ENCODE results near the gene ECE2. TPM values are rescaled to one million over a fixed set of nuclear protein-coding genes. Genes with fewer than 3 reads are reported as not detected.

The ECE2 gene
- total and polyA plus RNA-seq, 10 of the 15 experiments (the other 5 are each of a cell fraction or from before 2014, with no cell fraction given): not detected

DNA sequence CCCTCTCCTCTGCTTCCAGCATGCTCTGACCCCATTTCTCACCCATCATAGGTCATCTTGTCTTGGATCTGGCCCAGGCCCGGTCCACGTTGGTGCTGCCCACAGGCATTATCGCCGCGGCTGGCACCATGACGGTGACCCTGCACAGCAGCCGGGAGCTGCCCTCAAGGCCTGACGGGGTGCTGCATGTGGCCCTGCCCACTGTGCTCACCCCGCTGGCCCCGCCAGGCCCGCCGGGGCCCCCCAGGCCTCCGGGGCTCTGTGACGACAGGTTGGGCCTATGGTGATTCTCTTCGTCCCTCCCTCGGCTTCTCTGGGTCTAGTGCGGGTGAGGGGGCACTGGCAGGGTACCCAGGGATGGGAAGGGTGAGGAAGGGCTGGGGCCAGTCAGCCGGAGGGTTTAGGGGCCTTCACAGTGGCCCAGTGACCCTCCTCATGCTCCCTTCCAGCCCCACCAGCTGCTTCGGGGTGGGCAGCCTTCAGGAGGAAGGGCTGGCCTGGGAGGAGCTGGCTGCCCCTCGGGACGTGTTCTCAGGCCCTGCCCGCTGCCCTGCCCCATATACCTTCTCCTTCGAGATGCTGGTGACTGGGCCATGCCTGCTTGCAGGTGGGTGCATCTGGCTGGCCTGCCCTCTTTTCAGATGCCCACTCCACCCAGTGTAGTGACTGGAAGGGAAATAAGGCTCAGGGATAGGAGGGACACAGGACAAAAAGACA is 42.5 kb upstream of the ECE2 start (continued):
- TF ChIP-seq, protein P1, sequence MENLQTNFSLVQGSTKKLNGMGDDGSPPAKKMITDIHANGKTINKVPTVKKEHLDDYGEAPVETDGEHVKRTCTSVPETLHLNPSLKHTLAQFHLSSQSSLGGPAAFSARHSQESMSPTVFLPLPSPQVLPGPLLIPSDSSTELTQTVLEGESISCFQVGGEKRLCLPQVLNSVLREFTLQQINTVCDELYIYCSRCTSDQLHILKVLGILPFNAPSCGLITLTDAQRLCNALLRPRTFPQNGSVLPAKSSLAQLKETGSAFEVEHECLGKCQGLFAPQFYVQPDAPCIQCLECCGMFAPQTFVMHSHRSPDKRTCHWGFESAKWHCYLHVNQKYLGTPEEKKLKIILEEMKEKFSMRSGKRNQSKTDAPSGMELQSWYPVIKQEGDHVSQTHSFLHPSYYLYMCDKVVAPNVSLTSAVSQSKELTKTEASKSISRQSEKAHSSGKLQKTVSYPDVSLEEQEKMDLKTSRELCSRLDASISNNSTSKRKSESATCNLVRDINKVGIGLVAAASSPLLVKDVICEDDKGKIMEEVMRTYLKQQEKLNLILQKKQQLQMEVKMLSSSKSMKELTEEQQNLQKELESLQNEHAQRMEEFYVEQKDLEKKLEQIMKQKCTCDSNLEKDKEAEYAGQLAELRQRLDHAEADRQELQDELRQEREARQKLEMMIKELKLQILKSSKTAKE (IDR thresholded peaks at IDR 0.05; ENCODE audit: low read depth, poor library complexity, severe bottlenecking): no peak
- TF ChIP-seq ZNF217 (IDR thresholded peaks at IDR 0.05): no peak
- no peak for TF ChIP-seq PAX5 (IDR thresholded peaks at IDR 0.05; ENCODE audit: borderline replicate concordance, low read depth, low read length)

DNA sequence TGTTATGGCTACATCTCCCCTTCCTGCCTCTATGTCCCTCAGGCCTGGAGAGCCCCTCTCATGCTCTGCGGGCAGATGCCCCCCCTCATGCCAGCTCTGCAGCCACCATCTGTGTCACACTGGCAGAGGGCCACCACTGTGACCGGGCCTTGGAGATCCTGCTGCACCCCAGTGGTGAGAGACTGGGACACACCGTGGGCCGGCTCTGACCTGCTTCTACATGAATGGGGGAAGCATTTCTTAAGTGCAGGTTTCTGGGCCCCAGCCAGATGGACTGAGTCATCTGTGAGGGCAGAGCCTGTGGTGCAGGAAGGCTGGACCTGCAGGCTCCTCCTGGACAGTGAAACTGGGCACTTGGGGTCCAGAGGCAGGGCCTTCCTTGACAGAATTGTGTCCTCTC is 41.6 kb upstream of the ECE2 start:
- ATAC-seq (peak; percentile 10; the same call in 1 of the 3 replicates), DNase-seq (ENCODE audit: low read depth, low spot score) (no peak), FAIRE-seq (no peak)
- ChIA-PET POLR2A (no interaction called here), RAD21 (ENCODE audit: unreplicated experiment) (no interaction called here), CTCF (no interaction called here), SMC1A (ENCODE audit: uncharacterized antibody, unreplicated experiment) (no interaction called here)
- no TSS peak for BruUV-seq (replicated peaks)
- Histone ChIP-seq H3K27ac (ENCODE audit: control insufficient read depth, insufficient read depth) (no peak overlapping the region), H2AFZ (ENCODE audit: control insufficient read depth, low read depth, low read length) (no peak overlapping the region), H3K4me3 (no peak overlapping the region), H3K9ac (ENCODE audit: control insufficient read depth, insufficient read depth, low read length) (no peak overlapping the region), H3K4me2 (ENCODE audit: control insufficient read depth, insufficient read depth) (no peak overlapping the region), H3K27me3 (replicated peaks in 1 of 2; ENCODE audit: control insufficient read depth in 2 of 2, insufficient read depth in 2 of 2, low read length in 1 of 2) (peaks cover 12 to 13% of the 10 kb centered on the region in 2 experiments), H3K79me2 (ENCODE audit: control insufficient read depth, insufficient read depth, low read length) (no peaks in the 10 kb centered on the region), H4K20me1 (ENCODE audit: control insufficient read depth, insufficient read depth) (no peaks in the 10 kb centered on the region), H3K36me3 (ENCODE audit: control insufficient read depth in 2 of 2, insufficient read depth in 2 of 2, low read length in 1 of 2) (no peaks in the 10 kb centered on the region), H3K9me3 (replicated peaks; ENCODE audit: control insufficient read depth, insufficient read depth, low read length) (no peaks in the 10 kb centered on the region), H3K4me1 (ENCODE audit: control insufficient read depth, insufficient read depth, low read length) (no peaks in the 10 kb centered on the region)
- in situ Hi-C loops (cut with MboI): no loop called here
- WGBS (ENCODE audit: insufficient coverage, insufficient replicate concordance, low lambda C conversion rate, missing lambda C conversion rate): 5% methylated on average over 4 of the region's 4 CpGs
- intact Hi-C loops (cut with micrococcal nuclease; ENCODE audit: unreplicated experiment): no loop called here
- TF ChIP-seq BMI1 (IDR thresholded peaks at IDR 0.05; ENCODE audit: borderline replicate concordance) (no peak), RFX5 (IDR thresholded peaks at IDR 0.05; ENCODE audit: low read depth, low read length) (no peak), HDAC6 (IDR thresholded peaks at IDR 0.05; ENCODE audit: unreplicated experiment) (no peak), MTA3 (IDR thresholded peaks at IDR 0.05; ENCODE audit: borderline replicate concordance, low read length) (no peak), KLF5 (IDR thresholded peaks at IDR 0.05; ENCODE audit: partially characterized antibody) (no peak), ZNF24 (IDR thresholded peaks at IDR 0.05) (no peak), TAF1 (IDR thresholded peaks at IDR 0.05; ENCODE audit: borderline replicate concordance, low read depth, low read length) (no peak), SIX5 (IDR thresholded peaks at IDR 0.05; ENCODE audit: low read depth, low read length, severe bottlenecking) (no peak)
- TF ChIP-seq, protein P2, sequence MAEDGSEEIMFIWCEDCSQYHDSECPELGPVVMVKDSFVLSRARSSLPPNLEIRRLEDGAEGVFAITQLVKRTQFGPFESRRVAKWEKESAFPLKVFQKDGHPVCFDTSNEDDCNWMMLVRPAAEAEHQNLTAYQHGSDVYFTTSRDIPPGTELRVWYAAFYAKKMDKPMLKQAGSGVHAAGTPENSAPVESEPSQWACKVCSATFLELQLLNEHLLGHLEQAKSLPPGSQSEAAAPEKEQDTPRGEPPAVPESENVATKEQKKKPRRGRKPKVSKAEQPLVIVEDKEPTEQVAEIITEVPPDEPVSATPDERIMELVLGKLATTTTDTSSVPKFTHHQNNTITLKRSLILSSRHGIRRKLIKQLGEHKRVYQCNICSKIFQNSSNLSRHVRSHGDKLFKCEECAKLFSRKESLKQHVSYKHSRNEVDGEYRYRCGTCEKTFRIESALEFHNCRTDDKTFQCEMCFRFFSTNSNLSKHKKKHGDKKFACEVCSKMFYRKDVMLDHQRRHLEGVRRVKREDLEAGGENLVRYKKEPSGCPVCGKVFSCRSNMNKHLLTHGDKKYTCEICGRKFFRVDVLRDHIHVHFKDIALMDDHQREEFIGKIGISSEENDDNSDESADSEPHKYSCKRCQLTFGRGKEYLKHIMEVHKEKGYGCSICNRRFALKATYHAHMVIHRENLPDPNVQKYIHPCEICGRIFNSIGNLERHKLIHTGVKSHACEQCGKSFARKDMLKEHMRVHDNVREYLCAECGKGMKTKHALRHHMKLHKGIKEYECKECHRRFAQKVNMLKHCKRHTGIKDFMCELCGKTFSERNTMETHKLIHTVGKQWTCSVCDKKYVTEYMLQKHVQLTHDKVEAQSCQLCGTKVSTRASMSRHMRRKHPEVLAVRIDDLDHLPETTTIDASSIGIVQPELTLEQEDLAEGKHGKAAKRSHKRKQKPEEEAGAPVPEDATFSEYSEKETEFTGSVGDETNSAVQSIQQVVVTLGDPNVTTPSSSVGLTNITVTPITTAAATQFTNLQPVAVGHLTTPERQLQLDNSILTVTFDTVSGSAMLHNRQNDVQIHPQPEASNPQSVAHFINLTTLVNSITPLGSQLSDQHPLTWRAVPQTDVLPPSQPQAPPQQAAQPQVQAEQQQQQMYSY (CRISPR knock-in tag; IDR thresholded peaks at IDR 0.05): no peak
- TF ChIP-seq, protein P3, sequence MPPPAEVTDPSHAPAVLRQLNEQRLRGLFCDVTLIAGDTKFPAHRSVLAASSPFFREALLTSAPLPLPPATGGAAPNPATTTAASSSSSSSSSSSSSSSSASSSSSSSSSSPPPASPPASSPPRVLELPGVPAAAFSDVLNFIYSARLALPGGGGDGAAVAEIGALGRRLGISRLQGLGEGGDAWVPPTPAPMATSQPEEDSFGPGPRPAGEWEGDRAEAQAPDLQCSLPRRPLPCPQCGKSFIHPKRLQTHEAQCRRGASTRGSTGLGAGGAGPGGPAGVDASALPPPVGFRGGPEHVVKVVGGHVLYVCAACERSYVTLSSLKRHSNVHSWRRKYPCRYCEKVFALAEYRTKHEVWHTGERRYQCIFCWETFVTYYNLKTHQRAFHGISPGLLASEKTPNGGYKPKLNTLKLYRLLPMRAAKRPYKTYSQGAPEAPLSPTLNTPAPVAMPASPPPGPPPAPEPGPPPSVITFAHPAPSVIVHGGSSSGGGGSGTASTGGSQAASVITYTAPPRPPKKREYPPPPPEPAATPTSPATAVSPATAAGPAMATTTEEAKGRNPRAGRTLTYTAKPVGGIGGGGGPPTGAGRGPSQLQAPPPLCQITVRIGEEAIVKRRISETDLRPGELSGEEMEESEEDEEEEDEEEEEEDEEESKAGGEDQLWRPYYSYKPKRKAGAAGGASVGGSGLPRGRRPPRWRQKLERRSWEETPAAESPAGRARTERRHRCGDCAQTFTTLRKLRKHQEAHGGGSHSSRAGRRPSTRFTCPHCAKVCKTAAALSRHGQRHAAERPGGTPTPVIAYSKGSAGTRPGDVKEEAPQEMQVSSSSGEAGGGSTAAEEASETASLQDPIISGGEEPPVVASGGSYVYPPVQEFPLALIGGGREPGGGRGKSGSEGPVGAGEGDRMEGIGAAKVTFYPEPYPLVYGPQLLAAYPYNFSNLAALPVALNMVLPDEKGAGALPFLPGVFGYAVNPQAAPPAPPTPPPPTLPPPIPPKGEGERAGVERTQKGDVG (CRISPR knock-in tag; IDR thresholded peaks at IDR 0.05): no peak
